Liver (tissue), 3 donors: ENCODE measurements around the gene GRIP1.

Experiments
- ATF3 ChIP-seq: IDR thresholded peaks from 2 replicates; pipeline ENCODE4 v1.6.1; 2016; ENCODE audit warnings: antibody characterized with exemption
- EGR1 ChIP-seq, 2 donors: IDR thresholded peaks; 2 replicates each; pipeline ENCODE4 v1.6.1; 2016 to 2018; ENCODE audit warnings: antibody characterized with exemption in 2 of 2, low read depth in 2 of 2
- FOXA1 ChIP-seq: IDR thresholded peaks from 2 replicates; pipeline ENCODE4 v1.6.1; 2016; ENCODE audit warnings: antibody characterized with exemption
- GABPA ChIP-seq, 2 donors: IDR thresholded peaks in 1 of 2; conservative IDR thresholded peaks in 1 of 2; 2 replicates each; pipeline ENCODE4 v1.6.1; 2016; ENCODE audit warnings: antibody characterized with exemption in 2 of 2, mild to moderate bottlenecking in 1 of 2, moderate library complexity in 1 of 2
- JUND ChIP-seq, 2 donors: IDR thresholded peaks; 2 replicates each; pipeline ENCODE4 v1.6.1; 2016; ENCODE audit warnings: antibody characterized with exemption in 2 of 2
- MAX ChIP-seq: IDR thresholded peaks from 2 replicates; pipeline ENCODE4 v1.6.1; 2016; ENCODE audit warnings: antibody characterized with exemption
- RAD21 ChIP-seq, 2 donors: IDR thresholded peaks; 2 replicates each; pipeline ENCODE4 v1.6.1; 2016; ENCODE audit warnings: antibody characterized with exemption in 2 of 2, mild to moderate bottlenecking in 2 of 2
- REST ChIP-seq: IDR thresholded peaks from 2 replicates; pipeline ENCODE4 v1.6.1; 2016; ENCODE audit warnings: antibody characterized with exemption, mild to moderate bottlenecking
- RXRA ChIP-seq, 2 donors: IDR thresholded peaks; 2 replicates each; pipeline ENCODE4 v1.6.1; 2017 to 2018; ENCODE audit warnings: antibody characterized with exemption in 2 of 2, mild to moderate bottlenecking in 1 of 2
- SP1 ChIP-seq: IDR thresholded peaks from 2 replicates; pipeline ENCODE4 v1.6.1; 2018; ENCODE audit warnings: antibody characterized with exemption, mild to moderate bottlenecking
- TAF1 ChIP-seq: conservative IDR thresholded peaks from 2 replicates; pipeline ENCODE4 v1.6.1; 2016; ENCODE audit warnings: antibody characterized with exemption, mild to moderate bottlenecking
- YY1 ChIP-seq: IDR thresholded peaks from 2 replicates; pipeline ENCODE4 v1.6.1; 2016; ENCODE audit warnings: antibody characterized with exemption, mild to moderate bottlenecking
- TF ChIP-seq, protein P1 (sequence below): fragments of 150-350 bp; IDR thresholded peaks from 2 replicates; pipeline ENCODE4 v1.5.1; 2017; ENCODE audit warnings: improper control_type of control experiment, low read depth, low read length; ENCODE audit not compliant: missing input control
- TF ChIP-seq, protein P2 (sequence below): IDR thresholded peaks from 2 replicates; pipeline ENCODE4 v1.6.1; 2016; ENCODE audit warnings: antibody characterized with exemption
- donor health status: healthy.
- donor health status: healthy.

GRCh38 chr12:66423266-66423665 is 255.6 kb downstream of the GRIP1 start:
- TF ChIP-seq, protein P1, sequence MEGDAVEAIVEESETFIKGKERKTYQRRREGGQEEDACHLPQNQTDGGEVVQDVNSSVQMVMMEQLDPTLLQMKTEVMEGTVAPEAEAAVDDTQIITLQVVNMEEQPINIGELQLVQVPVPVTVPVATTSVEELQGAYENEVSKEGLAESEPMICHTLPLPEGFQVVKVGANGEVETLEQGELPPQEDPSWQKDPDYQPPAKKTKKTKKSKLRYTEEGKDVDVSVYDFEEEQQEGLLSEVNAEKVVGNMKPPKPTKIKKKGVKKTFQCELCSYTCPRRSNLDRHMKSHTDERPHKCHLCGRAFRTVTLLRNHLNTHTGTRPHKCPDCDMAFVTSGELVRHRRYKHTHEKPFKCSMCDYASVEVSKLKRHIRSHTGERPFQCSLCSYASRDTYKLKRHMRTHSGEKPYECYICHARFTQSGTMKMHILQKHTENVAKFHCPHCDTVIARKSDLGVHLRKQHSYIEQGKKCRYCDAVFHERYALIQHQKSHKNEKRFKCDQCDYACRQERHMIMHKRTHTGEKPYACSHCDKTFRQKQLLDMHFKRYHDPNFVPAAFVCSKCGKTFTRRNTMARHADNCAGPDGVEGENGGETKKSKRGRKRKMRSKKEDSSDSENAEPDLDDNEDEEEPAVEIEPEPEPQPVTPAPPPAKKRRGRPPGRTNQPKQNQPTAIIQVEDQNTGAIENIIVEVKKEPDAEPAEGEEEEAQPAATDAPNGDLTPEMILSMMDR = no peak
- no peak for TF ChIP-seq FOXA1
- no peak for TF ChIP-seq JUND (IDR thresholded peaks at IDR 0.05)
- no peak for TF ChIP-seq SP1
- TF ChIP-seq RXRA (IDR thresholded peaks at IDR 0.05) = no peak
- TF ChIP-seq YY1 = no peak
- no peak for TF ChIP-seq REST
- no peak for TF ChIP-seq MAX
- TF ChIP-seq ATF3 = no peak
- no peak for TF ChIP-seq EGR1 (IDR thresholded peaks at IDR 0.05; ENCODE audit: low read depth in 2 of 2)
- TF ChIP-seq TAF1 = no peak
- TF ChIP-seq, protein P2, sequence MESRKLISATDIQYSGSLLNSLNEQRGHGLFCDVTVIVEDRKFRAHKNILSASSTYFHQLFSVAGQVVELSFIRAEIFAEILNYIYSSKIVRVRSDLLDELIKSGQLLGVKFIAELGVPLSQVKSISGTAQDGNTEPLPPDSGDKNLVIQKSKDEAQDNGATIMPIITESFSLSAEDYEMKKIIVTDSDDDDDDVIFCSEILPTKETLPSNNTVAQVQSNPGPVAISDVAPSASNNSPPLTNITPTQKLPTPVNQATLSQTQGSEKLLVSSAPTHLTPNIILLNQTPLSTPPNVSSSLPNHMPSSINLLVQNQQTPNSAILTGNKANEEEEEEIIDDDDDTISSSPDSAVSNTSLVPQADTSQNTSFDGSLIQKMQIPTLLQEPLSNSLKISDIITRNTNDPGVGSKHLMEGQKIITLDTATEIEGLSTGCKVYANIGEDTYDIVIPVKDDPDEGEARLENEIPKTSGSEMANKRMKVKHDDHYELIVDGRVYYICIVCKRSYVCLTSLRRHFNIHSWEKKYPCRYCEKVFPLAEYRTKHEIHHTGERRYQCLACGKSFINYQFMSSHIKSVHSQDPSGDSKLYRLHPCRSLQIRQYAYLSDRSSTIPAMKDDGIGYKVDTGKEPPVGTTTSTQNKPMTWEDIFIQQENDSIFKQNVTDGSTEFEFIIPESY = no peak
- TF ChIP-seq GABPA (IDR thresholded peaks at IDR 0.05 in 1 of 2, conservative IDR thresholded peaks at IDR 0.05 in 1 of 2) = no peak
- no peak for TF ChIP-seq RAD21 (IDR thresholded peaks at IDR 0.05)
